Measurements from ENCODE around the gene LEMD2. TPM values are rescaled to one million over a fixed set of nuclear protein-coding genes. Genes with fewer than 3 reads are reported as not detected.

Gene LEMD2
- total RNA-seq, 1 donor = 59.2 TPM

- no peak for TF ChIP-seq CTCF (IDR thresholded peaks at IDR 0.05; ENCODE audit: insufficient read depth, low read depth, low read length)
- H3K4me3 ChIP-seq (ENCODE audit: low read depth, low read length) = no peak overlapping the region
- no peak for DNase-seq (ENCODE audit: low read depth)
These were observed 6.4 kb downstream of the LEMD2 start for GRCh38 chr6:33782561-33782960.

- H3K4me3 ChIP-seq (ENCODE audit: low read depth, low read length) = no peak overlapping the region
- DNase-seq (ENCODE audit: low read depth) = no peak
- TF ChIP-seq CTCF (IDR thresholded peaks at IDR 0.05; ENCODE audit: insufficient read depth, low read depth, low read length) = no peak
These were observed 7.6 kb downstream of the LEMD2 start for GRCh38 chr6:33781131-33781975.

GRCh38 chr6:33779895-33780294 is 9.0 kb downstream of the LEMD2 start:
- no peak for DNase-seq (ENCODE audit: low read depth)
- H3K4me3 ChIP-seq (ENCODE audit: low read depth, low read length) = no peak overlapping the region
- TF ChIP-seq CTCF (IDR thresholded peaks at IDR 0.05; ENCODE audit: insufficient read depth, low read depth, low read length) = no peak

GRCh38 chr6:33779290-33779689 is 9.6 kb downstream of the LEMD2 start:
- H3K4me3 ChIP-seq (ENCODE audit: low read depth, low read length) = no peak overlapping the region
- DNase-seq (ENCODE audit: low read depth) = no peak
- TF ChIP-seq CTCF (IDR thresholded peaks at IDR 0.05; ENCODE audit: insufficient read depth, low read depth, low read length) = peak; percentile 12

GRCh38 chr6:33778444-33779121 is 10.3 kb downstream of the LEMD2 start:
- no peak overlapping the region for H3K4me3 ChIP-seq (ENCODE audit: low read depth, low read length)
- TF ChIP-seq CTCF (IDR thresholded peaks at IDR 0.05; ENCODE audit: insufficient read depth, low read depth, low read length) = no peak
- no peak for DNase-seq (ENCODE audit: low read depth)

GRCh38 chr6:33777398-33778388 is 11.2 kb downstream of the LEMD2 start:
- TF ChIP-seq CTCF (IDR thresholded peaks at IDR 0.05; ENCODE audit: insufficient read depth, low read depth, low read length) = no peak
- no peak for DNase-seq (ENCODE audit: low read depth)
- no peak overlapping the region for H3K4me3 ChIP-seq (ENCODE audit: low read depth, low read length)
